Neural crest cell (in vitro differentiated cells): ENCODE measurements around the gene USB1. TPM values are rescaled to one million over a fixed set of nuclear protein-coding genes. Genes with fewer than 3 reads are reported as not detected.

Experiments used
- DNase-seq: peaks from one replicate; pipeline ENCODE4 v3.0.0; 2021; ENCODE audit warnings: low read depth, mixed read lengths, low spot score
- H3K27ac Mint-ChIP-seq: one replicate; pipeline ENCODE4 v1.8.0; 2021; ENCODE audit warnings: mild to moderate bottlenecking, mixed read lengths; ENCODE audit not compliant: unreplicated experiment
- H3K27me3 Mint-ChIP-seq: 2 replicates; pipeline ENCODE4 v1.8.0; 2021; ENCODE audit warnings: low read depth, mild to moderate bottlenecking, mixed read lengths
- H3K36me3 Mint-ChIP-seq: 2 replicates; pipeline ENCODE4 v1.8.0; 2021; ENCODE audit warnings: low read depth, mild to moderate bottlenecking, mixed read lengths
- H3K4me1 Mint-ChIP-seq: 2 replicates; pipeline ENCODE4 v1.8.0; 2021; ENCODE audit warnings: mixed read lengths
- H3K4me3 Mint-ChIP-seq: one replicate; pipeline ENCODE4 v1.8.0; 2021; ENCODE audit warnings: mild to moderate bottlenecking, mixed read lengths
- H3K9me3 Mint-ChIP-seq: 2 replicates; pipeline ENCODE4 v1.8.0; 2021; ENCODE audit warnings: mixed read lengths
- CTCF ChIP-seq: fragments of 200-600 bp; sonication (generic); conservative IDR thresholded peaks from 2 replicates; pipeline ENCODE4 v1.5.0; 2021; ENCODE audit warnings: antibody characterized with exemption, mild to moderate bottlenecking
- total RNA-seq: library from RNA; stranded (reverse); gene quantifications from 2 replicates; pipeline ENCODE4 v1.2.1, GENCODE V29; 2021

USB1 gene
- total RNA-seq, 1 donor from 2014 or later: 74.8 TPM

- H3K4me1 Mint-ChIP-seq: peaks cover 18% of the 10 kb centered on the region
- DNase-seq: no peak
- H3K27me3 Mint-ChIP-seq: peaks cover 1% of the 10 kb centered on the region
- no peaks in the 10 kb centered on the region for H3K9me3 Mint-ChIP-seq
- no peak overlapping the region for H3K4me3 Mint-ChIP-seq
- TF ChIP-seq CTCF: no peak
- peaks cover 5% of the 10 kb centered on the region for H3K36me3 Mint-ChIP-seq
- H3K27ac Mint-ChIP-seq: no peak overlapping the region
Observed at GRCh38 chr16:58034774-58035173, 33.6 kb downstream of the USB1 start.

- no peak for TF ChIP-seq CTCF
- Mint-ChIP-seq H3K4me1 (peaks cover 14% of the 10 kb centered on the region), H3K27ac (no peak overlapping the region), H3K27me3 (no peaks in the 10 kb centered on the region), H3K36me3 (peaks cover 5% of the 10 kb centered on the region), H3K9me3 (no peaks in the 10 kb centered on the region), H3K4me3 (no peak overlapping the region)
- no peak for DNase-seq
Observed at GRCh38 chr16:58035356-58036170, 34.4 kb downstream of the USB1 start.

GRCh38 chr16:58036943-58037342 is 35.7 kb downstream of the USB1 start:
- peaks cover 10% of the 10 kb centered on the region for H3K4me1 Mint-ChIP-seq
- no peak overlapping the region for H3K27ac Mint-ChIP-seq
- peaks cover 5% of the 10 kb centered on the region for H3K36me3 Mint-ChIP-seq
- no peak overlapping the region for H3K4me3 Mint-ChIP-seq
- no peaks in the 10 kb centered on the region for H3K27me3 Mint-ChIP-seq
- no peak for TF ChIP-seq CTCF
- DNase-seq: no peak
- H3K9me3 Mint-ChIP-seq: no peaks in the 10 kb centered on the region

DNA sequence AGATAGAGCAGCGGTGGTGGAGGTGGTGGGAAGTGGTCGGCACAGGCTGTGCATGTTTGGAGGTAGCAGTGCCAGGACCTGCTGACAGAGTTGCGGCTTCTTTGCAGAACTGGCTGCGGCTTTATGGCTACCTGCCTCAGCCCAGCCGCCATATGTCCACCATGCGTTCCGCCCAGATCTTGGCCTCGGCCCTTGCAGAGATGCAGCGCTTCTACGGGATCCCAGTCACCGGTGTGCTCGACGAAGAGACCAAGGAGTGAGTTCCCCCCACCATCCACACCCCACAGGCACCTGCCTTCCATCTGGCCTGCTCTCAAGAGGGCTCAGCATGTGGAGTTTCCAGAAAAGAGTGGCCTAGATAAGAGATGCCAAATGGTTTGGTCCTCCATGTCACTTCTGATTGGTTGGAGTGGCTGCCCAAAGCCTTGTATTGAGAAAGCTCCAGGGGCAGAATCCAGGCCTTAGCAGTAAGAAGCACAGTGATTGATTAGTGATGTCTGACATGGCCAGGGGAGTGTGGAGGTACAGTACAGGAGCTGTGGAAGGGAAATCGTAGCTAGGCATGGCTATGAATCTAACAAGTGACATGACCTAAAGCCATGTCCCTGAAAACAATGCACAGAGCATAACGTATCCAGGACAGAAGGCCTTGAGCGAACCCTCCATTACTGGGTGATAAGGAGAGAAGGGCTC is 36.3 kb downstream of the USB1 start:
- H3K9me3 Mint-ChIP-seq: no peaks in the 10 kb centered on the region
- no peak for DNase-seq
- H3K4me3 Mint-ChIP-seq: no peak overlapping the region
- peaks cover 5% of the 10 kb centered on the region for H3K36me3 Mint-ChIP-seq
- no peaks in the 10 kb centered on the region for H3K27me3 Mint-ChIP-seq
- H3K27ac Mint-ChIP-seq: no peak overlapping the region
- peaks cover 6% of the 10 kb centered on the region for H3K4me1 Mint-ChIP-seq
- no peak for TF ChIP-seq CTCF

GRCh38 chr16:58038219-58038641 is 37.0 kb downstream of the USB1 start:
- DNase-seq: no peak
- Mint-ChIP-seq H3K4me1 (peaks cover 3% of the 10 kb centered on the region), H3K27me3 (no peaks in the 10 kb centered on the region), H3K36me3 (peaks cover 5% of the 10 kb centered on the region), H3K27ac (no peak overlapping the region), H3K9me3 (no peaks in the 10 kb centered on the region), H3K4me3 (no peak overlapping the region)
- no peak for TF ChIP-seq CTCF
